Astrocyte (in vitro differentiated cells and primary cell): ENCODE measurements around the gene KIF1A. TPM values are rescaled to one million over a fixed set of nuclear protein-coding genes. Genes with fewer than 3 reads are reported as not detected.
"Not testable (repeated sequence)": the region's sequence is repeated elsewhere in the genome, so short reads cannot be mapped to it uniquely, and the experiment has no call there.

Experiments used
- DNase-seq: peaks from one replicate; pipeline ENCODE4 v3.0.0-alpha.2; 2010; ENCODE audit warnings: low read depth
- FAIRE-seq: peaks from 2 replicates; lab custom pipeline; 2011; peaks lifted over from hg19 to GRCh38; lab: Jason Lieb, UNC
- H2AFZ ChIP-seq: 2 replicates; pipeline ENCODE4 v1.6.0; 2012; ENCODE audit warnings: low read depth, low read length, inconsistent platforms
- H3K27ac ChIP-seq: 2 replicates; pipeline ENCODE4 v1.5.1; 2011; ENCODE audit warnings: low read depth, low read length, inconsistent platforms
- H3K27me3 ChIP-seq: 2 replicates; pipeline ENCODE4 v1.6.0; 2011; ENCODE audit warnings: low read length, inconsistent platforms; ENCODE audit not compliant: insufficient read depth
- H3K36me3 ChIP-seq: 2 replicates; pipeline ENCODE4 v1.5.1; 2011; ENCODE audit warnings: low read length, inconsistent platforms; ENCODE audit not compliant: insufficient read depth
- H3K4me1 ChIP-seq: 2 replicates; pipeline ENCODE4 v1.5.1; 2011; ENCODE audit warnings: low read length, inconsistent platforms; ENCODE audit not compliant: insufficient read depth
- H3K4me2 ChIP-seq: 2 replicates; pipeline ENCODE4 v1.6.0; 2012; ENCODE audit warnings: low read length, inconsistent platforms
- H3K4me3 ChIP-seq: 2 replicates; pipeline ENCODE4 v1.5.1; 2011; ENCODE audit warnings: low read depth, mild to moderate bottlenecking, low read length, inconsistent platforms; ENCODE audit not compliant: insufficient read depth
- H3K79me2 ChIP-seq: 2 replicates; pipeline ENCODE4 v1.6.0; 2012; ENCODE audit warnings: mild to moderate bottlenecking, low read length, inconsistent platforms; ENCODE audit not compliant: insufficient read depth
- H3K9ac ChIP-seq: 2 replicates; pipeline ENCODE4 v1.6.0; 2012; ENCODE audit warnings: mild to moderate bottlenecking, low read length, inconsistent platforms
- H3K9me3 ChIP-seq: 2 replicates; pipeline ENCODE4 v1.5.1; 2012; ENCODE audit warnings: low read depth, mild to moderate bottlenecking, low read length, inconsistent platforms; ENCODE audit not compliant: insufficient read depth
- H4K20me1 ChIP-seq: 2 replicates; pipeline ENCODE4 v1.6.0; 2012; ENCODE audit warnings: low read length, inconsistent platforms; ENCODE audit not compliant: insufficient read depth
- H3K27ac Mint-ChIP-seq: one replicate; pipeline ENCODE4 v1.8.0; 2021; ENCODE audit warnings: mild to moderate bottlenecking, mixed read lengths; ENCODE audit not compliant: unreplicated experiment
- H3K27me3 Mint-ChIP-seq: one replicate; pipeline ENCODE4 v1.8.0; 2021; ENCODE audit warnings: low read depth, mixed read lengths; ENCODE audit not compliant: unreplicated experiment
- H3K36me3 Mint-ChIP-seq: one replicate; pipeline ENCODE4 v1.8.0; 2021; ENCODE audit warnings: low read depth, mixed read lengths; ENCODE audit not compliant: unreplicated experiment
- H3K4me1 Mint-ChIP-seq: one replicate; pipeline ENCODE4 v1.8.0; 2021; ENCODE audit warnings: low read depth, mixed read lengths; ENCODE audit not compliant: unreplicated experiment
- H3K4me3 Mint-ChIP-seq: one replicate; pipeline ENCODE4 v1.8.0; 2021; ENCODE audit warnings: mild to moderate bottlenecking, moderate library complexity, mixed read lengths; ENCODE audit not compliant: unreplicated experiment
- H3K9me3 Mint-ChIP-seq: one replicate; pipeline ENCODE4 v1.8.0; 2021; ENCODE audit warnings: mild to moderate bottlenecking, mixed read lengths; ENCODE audit not compliant: unreplicated experiment
- EZH2 ChIP-seq: IDR thresholded peaks from 2 replicates; pipeline ENCODE4 v1.6.1; 2012; ENCODE audit warnings: mild to moderate bottlenecking, low read length, inconsistent platforms; ENCODE audit not compliant: insufficient read depth
- total RNA-seq: library from RNA; stranded (reverse); gene quantifications from 2 replicates; pipeline ENCODE4 v1.2.1, GENCODE V29; 2021
- TF ChIP-seq, protein P1 (sequence below): IDR thresholded peaks from 2 replicates; pipeline ENCODE4 v1.5.1; 2011; ENCODE audit warnings: low read depth, mild to moderate bottlenecking, inconsistent platforms, low read length, moderate library complexity; ENCODE audit not compliant: insufficient read depth

KIF1A gene
- total RNA-seq, 1 donor from 2014 or later = 51.2 TPM

- H3K79me2 ChIP-seq = no peaks in the 10 kb centered on the region
- H3K9me3 ChIP-seq = no peaks in the 10 kb centered on the region
- H3K4me1 ChIP-seq = no peaks in the 10 kb centered on the region
- FAIRE-seq (no peak), DNase-seq (no peak)
- H3K4me2 ChIP-seq = no peak overlapping the region
- no peaks in the 10 kb centered on the region for H4K20me1 ChIP-seq
- H3K27ac Mint-ChIP-seq = no peak overlapping the region
- H3K36me3 Mint-ChIP-seq = no peaks in the 10 kb centered on the region
- no peak overlapping the region for H3K4me3 ChIP-seq
- H3K4me3 Mint-ChIP-seq = no peak overlapping the region
- H3K27ac ChIP-seq = no peak overlapping the region
- H3K27me3 Mint-ChIP-seq = peaks cover 26% of the 10 kb centered on the region
- peaks cover 7% of the 10 kb centered on the region for H3K27me3 ChIP-seq
- H3K9me3 Mint-ChIP-seq = no peaks in the 10 kb centered on the region
- no peaks in the 10 kb centered on the region for H3K4me1 Mint-ChIP-seq
- no peak overlapping the region for H3K9ac ChIP-seq
- H2AFZ ChIP-seq = no peak overlapping the region
- TF ChIP-seq, protein P1, sequence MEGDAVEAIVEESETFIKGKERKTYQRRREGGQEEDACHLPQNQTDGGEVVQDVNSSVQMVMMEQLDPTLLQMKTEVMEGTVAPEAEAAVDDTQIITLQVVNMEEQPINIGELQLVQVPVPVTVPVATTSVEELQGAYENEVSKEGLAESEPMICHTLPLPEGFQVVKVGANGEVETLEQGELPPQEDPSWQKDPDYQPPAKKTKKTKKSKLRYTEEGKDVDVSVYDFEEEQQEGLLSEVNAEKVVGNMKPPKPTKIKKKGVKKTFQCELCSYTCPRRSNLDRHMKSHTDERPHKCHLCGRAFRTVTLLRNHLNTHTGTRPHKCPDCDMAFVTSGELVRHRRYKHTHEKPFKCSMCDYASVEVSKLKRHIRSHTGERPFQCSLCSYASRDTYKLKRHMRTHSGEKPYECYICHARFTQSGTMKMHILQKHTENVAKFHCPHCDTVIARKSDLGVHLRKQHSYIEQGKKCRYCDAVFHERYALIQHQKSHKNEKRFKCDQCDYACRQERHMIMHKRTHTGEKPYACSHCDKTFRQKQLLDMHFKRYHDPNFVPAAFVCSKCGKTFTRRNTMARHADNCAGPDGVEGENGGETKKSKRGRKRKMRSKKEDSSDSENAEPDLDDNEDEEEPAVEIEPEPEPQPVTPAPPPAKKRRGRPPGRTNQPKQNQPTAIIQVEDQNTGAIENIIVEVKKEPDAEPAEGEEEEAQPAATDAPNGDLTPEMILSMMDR = no peak
- TF ChIP-seq EZH2 = no peak
- H3K36me3 ChIP-seq = no peaks in the 10 kb centered on the region
Measured at GRCh38 chr2:240687045-240687740, 132.8 kb downstream of the KIF1A start.

DNA sequence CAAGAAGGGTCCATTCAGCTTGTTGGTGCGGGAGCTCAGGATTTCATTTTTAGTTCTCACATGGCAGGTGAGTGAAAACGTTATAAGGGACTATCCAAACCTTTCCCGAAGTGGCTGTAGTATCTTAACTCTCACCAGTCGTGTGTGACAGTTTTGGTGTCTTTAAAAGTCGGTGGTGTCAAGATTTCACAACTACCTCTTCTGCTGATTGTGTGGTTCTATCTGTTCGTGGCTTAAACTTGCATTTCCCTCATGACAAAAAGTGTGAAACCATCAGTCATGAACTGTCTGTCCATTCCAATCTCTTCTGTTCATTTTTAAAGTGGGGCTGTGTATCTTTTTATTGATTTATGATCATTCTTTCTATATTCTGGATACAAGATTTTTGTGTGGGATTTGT, 133.6 kb downstream of the KIF1A start:
- no peaks in the 10 kb centered on the region for H3K36me3 Mint-ChIP-seq
- no peaks in the 10 kb centered on the region for H3K36me3 ChIP-seq
- H3K4me3 Mint-ChIP-seq = no peak overlapping the region
- H3K9ac ChIP-seq = no peak overlapping the region
- TF ChIP-seq, protein P1 = no peak
- TF ChIP-seq EZH2 = no peak
- no peaks in the 10 kb centered on the region for H3K4me1 Mint-ChIP-seq
- H3K9me3 Mint-ChIP-seq = no peaks in the 10 kb centered on the region
- no peaks in the 10 kb centered on the region for H3K4me1 ChIP-seq
- H3K4me3 ChIP-seq = no peak overlapping the region
- H3K27ac Mint-ChIP-seq = no peak overlapping the region
- peaks cover 26% of the 10 kb centered on the region for H3K27me3 Mint-ChIP-seq
- no peaks in the 10 kb centered on the region for H4K20me1 ChIP-seq
- H3K9me3 ChIP-seq = no peaks in the 10 kb centered on the region
- no peak overlapping the region for H3K27ac ChIP-seq
- DNase-seq (no peak), FAIRE-seq (no peak)
- peaks cover 7% of the 10 kb centered on the region for H3K27me3 ChIP-seq
- no peak overlapping the region for H3K4me2 ChIP-seq
- no peaks in the 10 kb centered on the region for H3K79me2 ChIP-seq
- no peak overlapping the region for H2AFZ ChIP-seq

DNA sequence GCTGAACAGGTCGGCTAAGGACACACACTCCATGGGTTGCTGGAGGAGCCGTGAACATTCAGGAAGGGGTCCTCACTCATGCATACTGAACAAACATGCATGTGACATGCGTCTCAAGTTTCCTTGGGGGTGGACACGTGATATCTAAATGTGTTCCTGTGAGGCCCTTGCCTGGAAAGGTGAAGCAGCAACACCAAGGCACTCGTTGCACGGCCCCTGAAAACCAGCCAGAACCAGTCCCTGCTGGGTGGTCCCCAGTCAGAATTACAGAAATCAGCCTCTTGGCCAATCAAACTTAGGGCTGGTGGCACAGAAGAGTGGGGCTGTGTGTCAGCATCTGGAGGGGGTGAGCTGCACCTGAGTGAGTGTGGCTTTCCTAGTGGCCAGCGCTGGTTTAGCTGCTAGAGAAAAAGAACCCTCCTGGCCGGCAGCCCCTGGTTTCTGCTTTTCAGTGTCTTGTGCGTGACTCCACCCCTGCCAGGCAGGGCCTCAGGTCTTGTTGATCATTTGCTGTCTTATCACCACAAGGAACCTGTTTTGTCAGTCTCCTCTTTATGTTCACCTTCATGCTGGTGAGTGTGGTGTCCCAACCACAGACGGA, 134.1 kb downstream of the KIF1A start:
- no peak overlapping the region for H3K27ac Mint-ChIP-seq
- Histone ChIP-seq H3K4me1 (no peaks in the 10 kb centered on the region), H4K20me1 (no peaks in the 10 kb centered on the region), H3K4me3 (no peak overlapping the region), H3K9ac (no peak overlapping the region), H3K27me3 (peaks cover 7% of the 10 kb centered on the region), H3K27ac (no peak overlapping the region), H3K36me3 (no peaks in the 10 kb centered on the region), H3K4me2 (no peak overlapping the region), H3K79me2 (no peaks in the 10 kb centered on the region), H3K9me3 (no peaks in the 10 kb centered on the region), H2AFZ (no peak overlapping the region)
- no peaks in the 10 kb centered on the region for H3K4me1 Mint-ChIP-seq
- DNase-seq (no peak), FAIRE-seq (no peak)
- no peaks in the 10 kb centered on the region for H3K9me3 Mint-ChIP-seq
- TF ChIP-seq, protein P1 = no peak
- TF ChIP-seq EZH2 = no peak
- H3K27me3 Mint-ChIP-seq = peaks cover 26% of the 10 kb centered on the region
- H3K36me3 Mint-ChIP-seq = no peaks in the 10 kb centered on the region
- H3K4me3 Mint-ChIP-seq = no peak overlapping the region

DNA sequence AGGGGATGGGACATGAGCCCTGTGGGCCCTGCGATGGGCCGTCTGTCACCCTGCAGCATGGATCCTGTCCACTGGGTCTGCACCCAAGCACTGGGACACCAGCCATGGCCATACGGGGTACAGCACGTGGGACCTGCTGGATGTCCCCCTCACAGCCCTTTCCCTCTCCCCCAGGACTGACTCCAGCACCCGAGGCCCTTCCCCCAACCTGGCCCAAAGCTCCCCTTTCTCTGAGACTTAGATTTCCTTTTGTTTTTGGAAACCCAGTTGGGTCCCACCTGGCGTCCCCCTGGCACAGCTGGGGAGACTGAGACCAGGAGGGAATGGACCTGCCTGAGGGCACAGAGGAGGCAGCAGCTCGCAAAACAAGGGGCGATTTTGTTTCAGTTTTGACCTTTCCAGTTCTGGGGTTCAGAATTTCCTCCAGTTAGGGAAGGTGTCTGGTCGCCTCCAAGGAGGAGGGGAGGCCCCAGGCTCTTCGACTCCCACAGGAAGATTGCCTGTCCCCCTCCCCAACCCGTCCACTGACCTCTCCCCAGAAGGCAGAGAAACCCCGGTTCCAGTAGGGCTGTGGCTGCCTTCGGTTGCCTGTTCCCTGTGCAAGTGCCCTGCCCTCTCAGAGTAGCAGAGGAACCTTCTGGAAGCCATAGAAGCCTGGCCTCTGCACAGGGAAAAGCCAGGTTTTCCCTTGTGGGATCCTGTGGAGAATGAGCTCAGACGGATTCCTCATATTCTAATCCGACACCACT, 135.9 kb downstream of the KIF1A start:
- H3K36me3 ChIP-seq, FAIRE-seq, H3K27ac ChIP-seq, H3K4me3 Mint-ChIP-seq, H3K9ac ChIP-seq, H3K4me1 ChIP-seq, H3K4me1 Mint-ChIP-seq, H3K79me2 ChIP-seq, H2AFZ ChIP-seq, H4K20me1 ChIP-seq, H3K27me3 ChIP-seq, H3K4me2 ChIP-seq, H3K9me3 Mint-ChIP-seq, DNase-seq, H3K4me3 ChIP-seq, H3K9me3 ChIP-seq, H3K36me3 Mint-ChIP-seq, H3K27ac Mint-ChIP-seq: not testable (repeated sequence)
- H3K27me3 Mint-ChIP-seq = peaks cover 26% of the 10 kb centered on the region
